AG09309 (cell line): ENCODE measurements around the gene ZRANB3.

Source experiments
- DNase-seq: peaks from one replicate; pipeline ENCODE4 v3.0.0-alpha.2; 2010; ENCODE audit warnings: low read depth
- H3K4me3 ChIP-seq: 2 replicates; pipeline ENCODE4 v1.5.1; 2011; ENCODE audit warnings: mild to moderate bottlenecking, low read depth, low read length, moderate library complexity; ENCODE audit not compliant: control insufficient read depth
- CTCF ChIP-seq: IDR thresholded peaks from 2 replicates; pipeline ENCODE4 v1.5.1; 2011; ENCODE audit warnings: mild to moderate bottlenecking, low read depth, low read length, inconsistent platforms; ENCODE audit not compliant: insufficient read depth, control insufficient read depth; ENCODE audit errors: missing control alignments

Gene ZRANB3

GRCh38 chr2:135167273-135167672 lies 363.7 kb downstream of the ZRANB3 start:
- no peak for TF ChIP-seq CTCF
- no peak overlapping the region for H3K4me3 ChIP-seq
- DNase-seq: no peak

- no peak overlapping the region for H3K4me3 ChIP-seq
- peak; percentile 60 for DNase-seq
- TF ChIP-seq CTCF: peak; percentile 6
Observed at GRCh38 chr2:135164431-135164830, 366.6 kb downstream of the ZRANB3 start.

GRCh38 chr2:135163901-135164300 lies 367.1 kb downstream of the ZRANB3 start:
- no peak for DNase-seq
- no peak overlapping the region for H3K4me3 ChIP-seq
- no peak for TF ChIP-seq CTCF

GRCh38 chr2:135163306-135163705 lies 367.7 kb downstream of the ZRANB3 start:
- no peak for TF ChIP-seq CTCF
- no peak overlapping the region for H3K4me3 ChIP-seq
- no peak for DNase-seq

- no peak for TF ChIP-seq CTCF
- DNase-seq: no peak
- no peak overlapping the region for H3K4me3 ChIP-seq
Observed at GRCh38 chr2:135162786-135163185, 368.2 kb downstream of the ZRANB3 start.

- no peak overlapping the region for H3K4me3 ChIP-seq
- DNase-seq: no peak
- TF ChIP-seq CTCF: no peak
Observed at GRCh38 chr2:135162377-135162776, 368.6 kb downstream of the ZRANB3 start.

GRCh38 chr2:135159191-135159590 lies 371.8 kb downstream of the ZRANB3 start:
- no peak for TF ChIP-seq CTCF
- DNase-seq: no peak

More at GRCh38 chr2:135159191-135159590, 371.8 kb downstream of the ZRANB3 start:
- no peak overlapping the region for H3K4me3 ChIP-seq
